HG02970 (cell line): ENCODE results near the gene MAMDC4.

Experiments
- ATAC-seq: cut with Tn5 transposase; IDR thresholded peaks from one replicate; pipeline ENCODE4 v1.9.1; 2021; ENCODE audit warnings: mild to moderate bottlenecking, moderate library complexity, moderate number of reproducible peaks; ENCODE audit not compliant: unreplicated experiment, low FRiP score

MAMDC4 gene

GRCh38 chr9:136848393-136849037 lies 3.6 kb upstream of the MAMDC4 start:
- no peak for ATAC-seq

- ATAC-seq, result peak; percentile 79
Measured at GRCh38 chr9:136849038-136849959, 2.8 kb upstream of the MAMDC4 start, which contains the start of gene PHPT1. Gene PHPT1, plus strand, starts transcription at chr9:136849409. Its CDS starts 22 bp downstream, at chr9:136849431.

GRCh38 chr9:136849960-136850865 lies 1.9 kb upstream of the MAMDC4 start:
- no peak for ATAC-seq

DNA sequence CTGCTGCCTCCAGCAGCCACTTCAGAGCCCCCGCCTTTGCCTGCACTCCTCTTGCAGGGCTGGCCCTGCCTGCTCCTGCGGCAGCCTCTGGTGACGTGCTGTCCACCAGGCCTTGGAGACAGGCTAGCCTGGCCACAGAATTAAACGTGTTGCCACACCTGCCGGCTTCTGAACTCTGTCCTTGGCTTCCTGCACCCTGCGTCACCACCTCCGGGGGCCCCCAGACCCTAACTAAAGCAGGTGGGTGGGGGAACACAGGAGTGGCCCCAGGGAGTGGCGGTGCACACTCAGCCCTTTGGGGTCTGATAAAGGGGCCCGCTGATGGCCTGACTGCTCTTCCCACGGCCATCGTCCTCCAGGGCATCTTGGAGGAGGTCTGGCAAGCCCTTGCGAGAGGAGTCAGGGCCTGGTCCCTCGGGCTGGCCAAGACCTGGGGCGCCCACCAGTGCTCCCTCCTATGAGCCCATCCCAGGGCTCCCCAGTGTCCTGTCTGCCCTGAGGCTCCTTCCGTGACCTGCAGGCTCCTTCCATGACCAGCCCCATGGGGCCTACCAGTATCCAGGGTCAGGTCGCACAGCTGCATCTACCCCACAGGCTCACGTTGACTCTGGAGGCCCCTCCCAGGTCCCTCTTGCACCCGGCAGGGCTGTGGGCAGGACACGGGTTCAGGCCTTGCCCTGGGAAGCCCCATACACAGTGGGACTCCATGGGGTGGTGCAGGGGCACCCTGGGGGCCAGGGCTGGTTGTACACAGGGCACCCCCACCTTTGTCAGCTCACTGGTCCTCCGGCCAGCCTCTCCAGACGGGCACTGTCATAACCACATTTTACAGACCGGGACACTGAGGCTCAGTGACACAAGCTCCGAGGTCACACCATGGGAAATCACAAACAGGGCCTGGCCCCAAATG lies 1.0 kb upstream of the MAMDC4 start:
- no peak for ATAC-seq

DNA sequence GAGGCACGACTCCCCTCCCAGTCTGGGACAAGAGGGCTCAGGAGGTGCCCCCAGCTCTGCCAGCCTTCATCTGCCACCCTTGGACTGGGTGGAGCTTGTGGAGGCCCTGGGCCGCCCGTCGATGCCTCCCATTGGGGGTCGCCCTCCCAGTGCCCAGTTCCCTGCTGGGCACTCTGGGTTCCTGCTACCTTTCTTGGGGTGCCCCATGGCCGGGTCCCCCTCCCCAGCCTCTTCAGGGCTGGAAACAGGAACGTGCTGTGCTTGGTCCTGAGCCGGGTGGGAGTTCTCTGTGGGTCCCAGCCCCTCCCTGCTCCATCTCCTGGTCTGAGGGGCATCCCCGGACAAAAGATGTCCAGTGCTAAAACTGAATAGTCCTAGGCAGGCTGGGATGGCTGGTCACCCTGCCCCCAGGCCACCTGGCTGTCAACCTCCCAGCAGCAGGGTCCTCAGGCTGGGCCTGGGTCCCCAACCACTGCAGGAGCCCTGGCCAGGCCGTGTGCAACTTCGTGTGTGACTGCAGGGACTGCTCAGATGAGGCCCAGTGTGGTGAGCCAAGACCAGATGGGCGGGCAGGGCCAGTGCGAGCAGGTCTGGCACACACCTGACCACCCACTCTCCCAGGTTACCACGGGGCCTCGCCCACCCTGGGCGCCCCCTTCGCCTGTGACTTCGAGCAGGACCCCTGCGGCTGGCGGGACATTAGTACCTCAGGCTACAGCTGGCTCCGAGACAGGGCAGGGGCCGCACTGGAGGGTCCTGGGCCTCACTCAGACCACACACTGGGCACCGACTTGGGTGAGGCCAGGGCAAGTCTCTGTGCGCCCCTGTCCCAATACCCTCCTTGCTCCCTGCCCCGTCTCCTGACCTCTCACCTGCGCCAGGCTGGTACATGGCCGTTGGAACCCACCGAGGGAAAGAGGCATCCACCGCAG lies 784 bp downstream of the MAMDC4 start:
- ATAC-seq, result no peak

DNA sequence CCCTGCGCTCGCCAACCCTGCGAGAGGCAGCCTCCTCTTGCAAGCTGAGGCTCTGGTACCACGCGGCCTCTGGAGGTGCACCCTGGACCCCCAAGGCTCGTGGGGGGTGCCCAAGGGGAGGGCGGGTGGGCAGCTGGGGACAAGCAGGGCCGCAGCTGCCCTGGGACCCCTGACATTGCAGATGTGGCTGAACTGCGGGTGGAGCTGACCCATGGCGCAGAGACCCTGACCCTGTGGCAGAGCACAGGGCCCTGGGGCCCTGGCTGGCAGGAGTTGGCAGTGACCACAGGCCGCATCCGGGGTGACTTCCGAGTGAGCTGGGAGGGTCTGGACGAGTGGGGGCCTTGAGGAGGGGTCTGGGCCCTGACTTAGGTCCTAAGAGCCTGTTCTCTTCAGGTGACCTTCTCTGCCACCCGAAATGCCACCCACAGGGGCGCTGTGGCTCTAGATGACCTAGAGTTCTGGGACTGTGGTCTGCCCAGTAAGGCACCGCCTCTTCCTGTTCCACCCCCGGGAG lies 1.5 kb downstream of the MAMDC4 start:
- no peak for ATAC-seq

GRCh38 chr9:136854113-136854841 lies 2.1 kb downstream of the MAMDC4 start:
- no peak for ATAC-seq

DNA sequence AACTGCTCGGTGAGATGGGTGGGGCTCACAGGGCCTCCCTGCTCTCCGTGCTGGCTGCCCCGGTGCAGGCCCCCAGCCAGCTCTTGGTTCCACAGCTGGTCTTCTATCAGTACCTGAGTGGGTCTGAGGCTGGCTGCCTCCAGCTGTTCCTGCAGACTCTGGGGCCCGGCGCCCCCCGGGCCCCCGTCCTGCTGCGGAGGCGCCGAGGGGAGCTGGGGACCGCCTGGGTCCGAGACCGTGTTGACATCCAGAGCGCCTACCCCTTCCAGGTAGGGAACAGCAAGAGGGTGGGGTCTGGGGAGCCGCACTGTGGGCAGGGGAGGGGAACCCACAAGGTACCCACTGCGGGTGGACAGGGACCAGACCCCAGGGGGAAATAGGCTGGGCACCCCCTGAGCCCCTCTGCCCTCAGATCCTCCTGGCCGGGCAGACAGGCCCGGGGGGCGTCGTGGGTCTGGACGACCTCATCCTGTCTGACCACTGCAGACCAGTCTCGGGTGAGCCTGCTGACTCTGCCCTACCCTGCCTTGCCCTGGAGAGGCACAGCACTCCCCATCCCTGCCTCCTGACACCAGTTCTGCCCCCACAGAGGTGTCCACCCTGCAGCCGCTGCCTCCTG lies 2.8 kb downstream of the MAMDC4 start:
- no peak for ATAC-seq

GRCh38 chr9:136855461-136856078 lies 3.4 kb downstream of the MAMDC4 start:
- no peak for ATAC-seq

DNA sequence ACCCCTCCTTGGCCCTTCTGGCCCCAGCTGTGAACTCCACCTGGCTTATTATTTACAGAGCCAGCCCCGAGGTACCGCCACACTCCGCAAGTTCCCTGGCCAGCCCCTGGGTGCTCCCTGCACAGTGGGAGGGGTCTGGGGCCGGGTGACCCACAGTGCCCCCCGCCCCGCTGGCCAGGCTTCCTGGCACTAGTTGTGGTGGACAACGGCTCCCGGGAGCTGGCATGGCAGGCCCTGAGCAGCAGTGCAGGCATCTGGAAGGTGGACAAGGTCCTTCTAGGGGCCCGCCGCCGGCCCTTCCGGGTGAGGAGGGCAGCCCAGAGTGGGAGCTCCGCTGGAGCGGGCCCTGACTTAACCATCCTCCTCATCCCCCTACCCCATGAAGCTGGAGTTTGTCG lies 3.9 kb downstream of the MAMDC4 start:
- no peak for ATAC-seq

DNA sequence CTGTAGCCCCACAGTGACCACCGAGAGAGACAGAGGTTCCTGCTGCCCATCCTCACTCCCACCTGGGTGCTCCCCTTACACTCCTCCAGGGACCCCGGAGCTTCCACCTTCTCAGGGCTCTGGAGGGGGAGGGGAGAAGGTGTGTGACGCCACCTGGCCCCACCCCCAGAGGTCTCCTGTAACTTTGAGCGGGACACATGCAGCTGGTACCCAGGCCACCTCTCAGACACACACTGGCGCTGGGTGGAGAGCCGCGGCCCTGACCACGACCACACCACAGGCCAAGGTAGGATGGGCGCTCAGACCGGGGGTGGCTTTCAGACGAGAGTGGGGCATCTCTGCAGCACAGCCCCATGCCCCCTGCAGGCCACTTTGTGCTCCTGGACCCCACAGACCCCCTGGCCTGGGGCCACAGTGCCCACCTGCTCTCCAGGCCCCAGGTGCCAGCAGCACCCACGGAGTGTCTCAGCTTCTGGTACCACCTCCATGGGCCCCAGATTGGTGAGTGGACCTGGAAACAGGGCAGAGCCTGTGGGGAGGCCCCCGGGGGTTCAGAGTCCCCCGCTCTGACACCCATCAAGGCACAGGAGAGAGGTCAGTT lies 4.5 kb downstream of the MAMDC4 start:
- ATAC-seq, result no peak

DNA sequence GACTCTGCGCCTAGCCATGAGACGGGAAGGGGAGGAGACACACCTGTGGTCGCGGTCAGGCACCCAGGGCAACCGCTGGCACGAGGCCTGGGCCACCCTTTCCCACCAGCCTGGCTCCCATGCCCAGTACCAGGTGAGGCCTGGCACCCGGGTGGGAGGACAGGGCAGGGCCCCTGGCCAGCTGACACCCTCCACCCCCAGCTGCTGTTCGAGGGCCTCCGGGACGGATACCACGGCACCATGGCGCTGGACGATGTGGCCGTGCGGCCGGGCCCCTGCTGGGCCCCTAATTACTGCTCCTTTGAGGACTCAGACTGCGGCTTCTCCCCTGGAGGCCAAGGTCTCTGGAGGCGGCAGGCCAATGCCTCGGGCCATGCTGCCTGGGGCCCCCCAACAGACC lies 5.0 kb downstream of the MAMDC4 start:
- ATAC-seq, result no peak

GRCh38 chr9:136857581-136858412 lies 5.7 kb downstream of the MAMDC4 start:
- ATAC-seq, result no peak

DNA sequence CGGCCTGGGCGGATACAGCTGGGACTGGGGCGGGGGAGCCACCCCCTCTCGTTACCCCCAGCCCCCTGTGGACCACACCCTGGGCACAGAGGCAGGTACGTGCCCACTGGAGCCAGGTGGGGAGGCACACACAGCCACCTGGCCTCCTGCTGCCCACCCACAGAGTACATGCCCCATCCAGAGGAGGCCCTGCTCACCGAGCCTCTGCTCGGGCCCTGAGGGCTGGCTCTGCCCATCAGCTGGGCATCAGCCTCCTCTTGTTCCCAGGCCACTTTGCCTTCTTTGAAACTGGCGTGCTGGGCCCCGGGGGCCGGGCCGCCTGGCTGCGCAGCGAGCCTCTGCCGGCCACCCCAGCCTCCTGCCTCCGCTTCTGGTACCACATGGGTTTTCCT lies 6.3 kb downstream of the MAMDC4 start:
- no peak for ATAC-seq

DNA sequence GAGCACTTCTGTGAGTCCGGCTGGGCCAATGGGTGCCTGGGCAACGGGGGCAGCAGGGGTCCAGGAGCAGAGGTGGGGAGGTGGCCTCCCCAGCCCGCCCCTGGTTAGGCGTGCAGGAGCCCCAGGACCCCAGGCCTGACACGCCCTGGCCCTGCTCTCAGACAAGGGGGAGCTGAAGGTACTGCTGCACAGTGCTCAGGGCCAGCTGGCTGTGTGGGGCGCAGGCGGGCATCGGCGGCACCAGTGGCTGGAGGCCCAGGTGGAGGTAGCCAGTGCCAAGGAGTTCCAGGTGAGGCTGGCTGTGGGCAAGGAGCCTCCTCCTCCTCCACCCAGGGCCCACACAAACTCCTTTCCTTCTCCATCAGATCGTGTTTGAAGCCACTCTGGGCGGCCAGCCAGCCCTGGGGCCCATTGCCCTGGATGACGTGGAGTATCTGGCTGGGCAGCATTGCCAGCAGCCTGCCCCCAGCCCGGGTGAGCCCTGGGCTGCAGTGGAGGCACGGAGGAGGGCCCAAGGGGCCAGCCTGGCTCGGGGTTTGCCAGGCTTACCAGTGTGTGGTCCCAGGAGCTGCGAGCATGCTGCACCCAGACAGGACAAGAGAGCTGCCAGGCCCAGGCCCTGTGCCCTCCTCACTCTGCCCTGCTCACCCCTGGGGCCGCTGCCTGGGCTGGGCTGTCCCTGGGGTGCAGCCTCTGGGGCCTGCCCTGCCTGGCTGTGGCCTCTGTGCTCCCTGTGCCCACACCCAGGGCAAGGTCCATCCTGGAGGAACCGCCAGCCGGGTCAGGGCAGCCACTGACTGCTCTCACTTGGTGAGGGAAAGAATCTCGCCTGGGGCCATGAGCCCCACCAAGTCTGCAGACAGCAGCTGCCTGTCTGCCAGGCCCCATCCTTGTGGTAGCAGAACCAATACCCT lies 7.0 kb downstream of the MAMDC4 start:
- no peak for ATAC-seq
